ENCODE data around the gene NRIP3. TPM values are rescaled to one million over a fixed set of nuclear protein-coding genes. Genes with fewer than 3 reads are reported as not detected.
"Not testable (repeated sequence)": the region's sequence is repeated elsewhere in the genome, so short reads cannot be mapped to it uniquely, and the experiment has no call there.

Gene NRIP3
- total RNA-seq, 4 donors from 2014 or later = 0.23 to 2.7 (median 0.89) TPM

DNA sequence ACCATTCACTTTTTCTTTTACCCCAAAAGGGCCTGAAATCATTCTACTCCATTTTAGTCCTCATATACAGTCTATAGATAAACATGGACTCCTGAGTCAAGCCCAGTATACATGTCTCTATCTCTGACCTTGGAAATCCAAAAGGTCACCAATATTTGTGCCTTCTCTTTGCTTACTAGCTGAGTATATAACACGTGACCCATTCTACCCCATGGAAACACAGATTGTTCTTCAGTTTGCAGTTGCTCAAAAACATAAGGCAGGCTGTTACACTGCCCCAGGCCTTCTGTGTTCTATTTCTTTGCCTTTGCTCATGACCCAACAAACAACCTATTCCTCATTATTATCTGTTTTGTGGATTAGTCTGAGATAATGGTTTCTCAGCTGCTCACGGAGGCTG is 5.8 kb downstream of the NRIP3 start:
- 92% methylated on average over 2 of the region's 2 CpGs for WGBS
- no peak overlapping the region for H3K4me3 ChIP-seq
- peaks cover 10% of the 10 kb centered on the region for H3K27me3 ChIP-seq
- no peak for DNase-seq (ENCODE audit: low spot score in 2 of 2)
- H3K9me3 ChIP-seq = no peaks in the 10 kb centered on the region
- H3K27ac ChIP-seq = no peak overlapping the region
- no peaks in the 10 kb centered on the region for H3K36me3 ChIP-seq
- peaks cover 6% of the 10 kb centered on the region for H3K4me1 ChIP-seq
- TF ChIP-seq POLR2AphosphoS5 (IDR thresholded peaks at IDR 0.05) (no peak), POLR2A (IDR thresholded peaks at IDR 0.05) (no peak), EP300 (IDR thresholded peaks at IDR 0.05) (no peak)
- TF ChIP-seq, protein P1, sequence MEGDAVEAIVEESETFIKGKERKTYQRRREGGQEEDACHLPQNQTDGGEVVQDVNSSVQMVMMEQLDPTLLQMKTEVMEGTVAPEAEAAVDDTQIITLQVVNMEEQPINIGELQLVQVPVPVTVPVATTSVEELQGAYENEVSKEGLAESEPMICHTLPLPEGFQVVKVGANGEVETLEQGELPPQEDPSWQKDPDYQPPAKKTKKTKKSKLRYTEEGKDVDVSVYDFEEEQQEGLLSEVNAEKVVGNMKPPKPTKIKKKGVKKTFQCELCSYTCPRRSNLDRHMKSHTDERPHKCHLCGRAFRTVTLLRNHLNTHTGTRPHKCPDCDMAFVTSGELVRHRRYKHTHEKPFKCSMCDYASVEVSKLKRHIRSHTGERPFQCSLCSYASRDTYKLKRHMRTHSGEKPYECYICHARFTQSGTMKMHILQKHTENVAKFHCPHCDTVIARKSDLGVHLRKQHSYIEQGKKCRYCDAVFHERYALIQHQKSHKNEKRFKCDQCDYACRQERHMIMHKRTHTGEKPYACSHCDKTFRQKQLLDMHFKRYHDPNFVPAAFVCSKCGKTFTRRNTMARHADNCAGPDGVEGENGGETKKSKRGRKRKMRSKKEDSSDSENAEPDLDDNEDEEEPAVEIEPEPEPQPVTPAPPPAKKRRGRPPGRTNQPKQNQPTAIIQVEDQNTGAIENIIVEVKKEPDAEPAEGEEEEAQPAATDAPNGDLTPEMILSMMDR (IDR thresholded peaks at IDR 0.05) = no peak

GRCh38 chr11:8997451-8997850 is 6.3 kb downstream of the NRIP3 start:
- no peak for DNase-seq (ENCODE audit: low spot score in 2 of 2)
- Histone ChIP-seq H3K4me3 (no peak overlapping the region), H3K27me3 (peaks cover 4% of the 10 kb centered on the region), H3K4me1 (no peaks in the 10 kb centered on the region), H3K36me3 (no peaks in the 10 kb centered on the region), H3K9me3 (no peaks in the 10 kb centered on the region), H3K27ac (no peak overlapping the region)
- WGBS = 94% methylated on average over 3 of the region's 3 CpGs
- TF ChIP-seq POLR2A (IDR thresholded peaks at IDR 0.05) (no peak), POLR2AphosphoS5 (IDR thresholded peaks at IDR 0.05) (no peak), EP300 (IDR thresholded peaks at IDR 0.05) (no peak)
- TF ChIP-seq, protein P1 (IDR thresholded peaks at IDR 0.05) = no peak

- WGBS = 76% methylated on average over 1 of the region's 1 CpG
- TF ChIP-seq POLR2AphosphoS5 (IDR thresholded peaks at IDR 0.05) (no peak), EP300 (IDR thresholded peaks at IDR 0.05) (no peak), POLR2A (IDR thresholded peaks at IDR 0.05) (no peak)
- TF ChIP-seq, protein P1 (IDR thresholded peaks at IDR 0.05) = no peak
- H3K36me3 ChIP-seq = no peaks in the 10 kb centered on the region
These were observed 14.3 kb downstream of the NRIP3 start for GRCh38 chr11:8989453-8989852.

GRCh38 chr11:8988329-8989234 is 15.2 kb downstream of the NRIP3 start:
- DNase-seq (ENCODE audit: low spot score in 2 of 2) = no peak
- Histone ChIP-seq H3K36me3 (no peaks in the 10 kb centered on the region), H3K27me3 (no peaks in the 10 kb centered on the region), H3K27ac (no peak overlapping the region), H3K4me3 (no peak overlapping the region), H3K9me3 (no peaks in the 10 kb centered on the region), H3K4me1 (no peaks in the 10 kb centered on the region)
- no peak for TF ChIP-seq POLR2AphosphoS5 (IDR thresholded peaks at IDR 0.05)
- TF ChIP-seq, protein P1 (IDR thresholded peaks at IDR 0.05) = no peak
- no peak for TF ChIP-seq POLR2A (IDR thresholded peaks at IDR 0.05)
- TF ChIP-seq EP300 (IDR thresholded peaks at IDR 0.05) = no peak
- 56% methylated on average over 3 of the region's 3 CpGs for WGBS

More at GRCh38 chr11:8989453-8989852, 14.3 kb downstream of the NRIP3 start:
- no peaks in the 10 kb centered on the region for H3K9me3 ChIP-seq
- no peak for DNase-seq (ENCODE audit: low spot score in 2 of 2)
- H3K27ac ChIP-seq = no peak overlapping the region
- H3K4me1 ChIP-seq = no peaks in the 10 kb centered on the region
- H3K27me3 ChIP-seq = no peaks in the 10 kb centered on the region
- no peak overlapping the region for H3K4me3 ChIP-seq

GRCh38 chr11:8987446-8987845 is 16.4 kb downstream of the NRIP3 start:
- H3K27me3 ChIP-seq = no peaks in the 10 kb centered on the region
- no peak overlapping the region for H3K27ac ChIP-seq
- no peak for DNase-seq (ENCODE audit: low spot score in 2 of 2)
- H3K9me3 ChIP-seq = no peaks in the 10 kb centered on the region
- TF ChIP-seq POLR2AphosphoS5 (IDR thresholded peaks at IDR 0.05) (no peak), POLR2A (IDR thresholded peaks at IDR 0.05) (no peak), EP300 (IDR thresholded peaks at IDR 0.05) (no peak)
- TF ChIP-seq, protein P1 (IDR thresholded peaks at IDR 0.05) = no peak
- WGBS = 85% methylated on average over 2 of the region's 2 CpGs
- H3K4me1 ChIP-seq = no peaks in the 10 kb centered on the region
- H3K4me3 ChIP-seq = no peak overlapping the region
- no peaks in the 10 kb centered on the region for H3K36me3 ChIP-seq

- H3K4me3 ChIP-seq; H3K9me3 ChIP-seq; H3K36me3 ChIP-seq; DNase-seq (ENCODE audit: low spot score in 2 of 2); H3K27ac ChIP-seq; H3K4me1 ChIP-seq; H3K27me3 ChIP-seq: not testable (repeated sequence)
- WGBS = 96% methylated on average over 6 of the region's 6 CpGs
These were observed 17.0 kb downstream of the NRIP3 start for GRCh38 chr11:8986772-8987171.
